Neural cell (in vitro differentiated cells): ENCODE data around the gene PLXDC1. TPM values are rescaled to one million over a fixed set of nuclear protein-coding genes. Genes with fewer than 3 reads are reported as not detected.

Source experiments
- H2AFZ ChIP-seq: fragments of 200-600, 300-800 bp; sonication (generic), shearing (Covaris generic); 2 replicates; pipeline ENCODE4 v1.6.0; 2014; ENCODE audit warnings: low read depth, mild to moderate bottlenecking, antibody characterized with exemption, low read length, moderate library complexity
- H3F3A ChIP-seq: fragments of 200-600 bp; shearing (Covaris generic); 2 replicates; pipeline ENCODE4 v1.6.1; 2016; ENCODE audit warnings: mild to moderate bottlenecking, moderate library complexity, mixed read lengths, antibody characterized with exemption, low read length; ENCODE audit not compliant: insufficient read depth, poor library complexity, severe bottlenecking
- H3K27ac ChIP-seq: fragments of 200-600, 300-800 bp; sonication (generic), shearing (Covaris generic); 2 replicates; pipeline ENCODE4 v1.5.1; 2014; ENCODE audit warnings: mild to moderate bottlenecking, low read length, moderate library complexity
- H3K27me3 ChIP-seq: fragments of 300-800, 200-600 bp; sonication (generic), shearing (Covaris generic); 2 replicates; pipeline ENCODE4 v1.6.0; 2014; ENCODE audit warnings: mild to moderate bottlenecking, low read depth, low read length, moderate library complexity; ENCODE audit not compliant: insufficient read depth
- H3K36me3 ChIP-seq: fragments of 300-800, 200-600 bp; sonication (generic), shearing (Covaris generic); 2 replicates; pipeline ENCODE4 v1.5.1; 2014; ENCODE audit warnings: mild to moderate bottlenecking, antibody characterized with exemption, low read length, moderate library complexity; ENCODE audit not compliant: insufficient read depth
- H3K4me2 ChIP-seq: fragments of 300-800, 200-600 bp; sonication (generic), shearing (Covaris generic); 2 replicates; pipeline ENCODE4 v1.6.0; 2014; ENCODE audit warnings: mild to moderate bottlenecking, low read length
- H3K4me3 ChIP-seq: fragments of 300-800, 200-600 bp; sonication (generic), shearing (Covaris generic); 2 replicates; pipeline ENCODE4 v1.5.1; 2014; ENCODE audit warnings: mild to moderate bottlenecking, low read length, moderate library complexity
- H3K79me2 ChIP-seq: fragments of 200-600 bp; shearing (Covaris generic); replicated peaks from 2 replicates; pipeline ENCODE4 v1.6.0; 2014; ENCODE audit warnings: mild to moderate bottlenecking, low read length, moderate library complexity; ENCODE audit not compliant: insufficient read depth
- H3K9ac ChIP-seq: fragments of 300-800, 200-600 bp; sonication (generic), shearing (Covaris generic); 2 replicates; pipeline ENCODE4 v1.6.1; 2016; ENCODE audit warnings: mild to moderate bottlenecking, low read length, mixed read lengths
- H3K9me2 ChIP-seq: fragments of 200-600 bp; shearing (Covaris generic); 2 replicates; pipeline ENCODE4 v1.6.1; 2016; ENCODE audit warnings: mild to moderate bottlenecking, low read length, mixed read lengths; ENCODE audit not compliant: insufficient read depth
- H3K9me3 ChIP-seq: fragments of 200-600, 300-800 bp; sonication (generic), shearing (Covaris generic); 2 replicates; pipeline ENCODE4 v1.6.1; 2016; ENCODE audit warnings: mild to moderate bottlenecking, mixed run types, low read length, moderate library complexity, mixed read lengths
- H4K20me1 ChIP-seq: fragments of 200-600 bp; shearing (Covaris generic); 2 replicates; pipeline ENCODE4 v1.6.1; 2016; ENCODE audit warnings: mild to moderate bottlenecking, mixed run types; ENCODE audit not compliant: insufficient read depth
- EP300 ChIP-seq: fragments of 450-650 bp; conservative IDR thresholded peaks from 2 replicates; pipeline ENCODE4 v1.6.1; 2014; ENCODE audit warnings: antibody characterized with exemption, mild to moderate bottlenecking, moderate library complexity; ENCODE audit not compliant: poor library complexity, severe bottlenecking
- EZH2 ChIP-seq: fragments of 200-600, 300-800 bp; shearing (Covaris generic), sonication (generic); IDR thresholded peaks from 2 replicates; pipeline ENCODE4 v1.6.1; 2014; ENCODE audit warnings: antibody characterized with exemption, low read length, borderline replicate concordance, mild to moderate bottlenecking; ENCODE audit not compliant: insufficient read depth, poor library complexity, severe bottlenecking
- MXI1 ChIP-seq: fragments of 450-650 bp; conservative IDR thresholded peaks from 2 replicates; pipeline ENCODE4 v1.6.1; 2014; ENCODE audit warnings: antibody characterized with exemption, mild to moderate bottlenecking; ENCODE audit not compliant: poor library complexity, severe bottlenecking
- POLR2AphosphoS5 ChIP-seq: IDR thresholded peaks from 2 replicates; pipeline ENCODE4 v1.6.1; 2012
- RAD21 ChIP-seq: fragments of 450-650 bp; conservative IDR thresholded peaks from 2 replicates; pipeline ENCODE4 v1.6.1; 2014; ENCODE audit warnings: antibody characterized with exemption, mild to moderate bottlenecking, moderate library complexity
- SMC3 ChIP-seq: fragments of 450-650 bp; conservative IDR thresholded peaks from 2 replicates; pipeline ENCODE4 v1.6.1; 2014; ENCODE audit warnings: antibody characterized with exemption, mild to moderate bottlenecking, moderate library complexity; ENCODE audit not compliant: poor library complexity
- TAF1 ChIP-seq: IDR thresholded peaks from 2 replicates; pipeline ENCODE4 v1.6.1; 2012; ENCODE audit warnings: low read depth
- polyA plus RNA-seq: library from polyadenylated mRNA; depleted of rRNA; stranded (reverse); fragments of >200 nt; gene quantifications from 2 replicates; pipeline ENCODE4 v1.2.3, GENCODE V29; 2014
- TF ChIP-seq, protein P1 (sequence below): fragments of 450-650 bp; IDR thresholded peaks from 2 replicates; pipeline ENCODE4 v1.5.1; 2014; ENCODE audit warnings: antibody characterized with exemption, mild to moderate bottlenecking, moderate library complexity; ENCODE audit not compliant: poor library complexity, severe bottlenecking
- TF ChIP-seq, protein P2 (sequence below): IDR thresholded peaks from 2 replicates; pipeline ENCODE4 v1.6.1; 2012; ENCODE audit warnings: borderline replicate concordance

Gene PLXDC1
- polyA plus RNA-seq, 1 donor from 2014 or later: 10.0 TPM

DNA sequence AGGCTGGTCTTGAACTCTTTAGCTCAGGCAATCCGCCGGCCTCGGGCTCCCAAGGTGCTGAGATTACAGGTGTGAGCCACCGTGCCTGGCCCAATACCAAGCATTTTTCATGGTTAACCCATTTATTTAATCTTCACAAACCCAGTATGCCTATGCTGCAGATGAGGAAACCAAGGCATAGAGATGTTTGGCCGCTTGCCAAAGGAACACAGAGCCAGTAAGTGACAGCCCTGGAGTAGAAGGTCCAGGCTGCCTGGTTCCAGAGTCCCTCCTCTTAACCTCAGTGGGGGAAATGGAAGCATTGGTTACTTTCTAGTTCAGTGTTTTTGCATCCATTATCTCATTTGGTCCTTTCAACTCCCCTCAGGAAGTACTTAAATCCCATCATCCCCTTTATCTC, 29.9 kb upstream of the PLXDC1 start:
- TF ChIP-seq, protein P1, sequence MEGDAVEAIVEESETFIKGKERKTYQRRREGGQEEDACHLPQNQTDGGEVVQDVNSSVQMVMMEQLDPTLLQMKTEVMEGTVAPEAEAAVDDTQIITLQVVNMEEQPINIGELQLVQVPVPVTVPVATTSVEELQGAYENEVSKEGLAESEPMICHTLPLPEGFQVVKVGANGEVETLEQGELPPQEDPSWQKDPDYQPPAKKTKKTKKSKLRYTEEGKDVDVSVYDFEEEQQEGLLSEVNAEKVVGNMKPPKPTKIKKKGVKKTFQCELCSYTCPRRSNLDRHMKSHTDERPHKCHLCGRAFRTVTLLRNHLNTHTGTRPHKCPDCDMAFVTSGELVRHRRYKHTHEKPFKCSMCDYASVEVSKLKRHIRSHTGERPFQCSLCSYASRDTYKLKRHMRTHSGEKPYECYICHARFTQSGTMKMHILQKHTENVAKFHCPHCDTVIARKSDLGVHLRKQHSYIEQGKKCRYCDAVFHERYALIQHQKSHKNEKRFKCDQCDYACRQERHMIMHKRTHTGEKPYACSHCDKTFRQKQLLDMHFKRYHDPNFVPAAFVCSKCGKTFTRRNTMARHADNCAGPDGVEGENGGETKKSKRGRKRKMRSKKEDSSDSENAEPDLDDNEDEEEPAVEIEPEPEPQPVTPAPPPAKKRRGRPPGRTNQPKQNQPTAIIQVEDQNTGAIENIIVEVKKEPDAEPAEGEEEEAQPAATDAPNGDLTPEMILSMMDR: no peak
- TF ChIP-seq, protein P2, sequence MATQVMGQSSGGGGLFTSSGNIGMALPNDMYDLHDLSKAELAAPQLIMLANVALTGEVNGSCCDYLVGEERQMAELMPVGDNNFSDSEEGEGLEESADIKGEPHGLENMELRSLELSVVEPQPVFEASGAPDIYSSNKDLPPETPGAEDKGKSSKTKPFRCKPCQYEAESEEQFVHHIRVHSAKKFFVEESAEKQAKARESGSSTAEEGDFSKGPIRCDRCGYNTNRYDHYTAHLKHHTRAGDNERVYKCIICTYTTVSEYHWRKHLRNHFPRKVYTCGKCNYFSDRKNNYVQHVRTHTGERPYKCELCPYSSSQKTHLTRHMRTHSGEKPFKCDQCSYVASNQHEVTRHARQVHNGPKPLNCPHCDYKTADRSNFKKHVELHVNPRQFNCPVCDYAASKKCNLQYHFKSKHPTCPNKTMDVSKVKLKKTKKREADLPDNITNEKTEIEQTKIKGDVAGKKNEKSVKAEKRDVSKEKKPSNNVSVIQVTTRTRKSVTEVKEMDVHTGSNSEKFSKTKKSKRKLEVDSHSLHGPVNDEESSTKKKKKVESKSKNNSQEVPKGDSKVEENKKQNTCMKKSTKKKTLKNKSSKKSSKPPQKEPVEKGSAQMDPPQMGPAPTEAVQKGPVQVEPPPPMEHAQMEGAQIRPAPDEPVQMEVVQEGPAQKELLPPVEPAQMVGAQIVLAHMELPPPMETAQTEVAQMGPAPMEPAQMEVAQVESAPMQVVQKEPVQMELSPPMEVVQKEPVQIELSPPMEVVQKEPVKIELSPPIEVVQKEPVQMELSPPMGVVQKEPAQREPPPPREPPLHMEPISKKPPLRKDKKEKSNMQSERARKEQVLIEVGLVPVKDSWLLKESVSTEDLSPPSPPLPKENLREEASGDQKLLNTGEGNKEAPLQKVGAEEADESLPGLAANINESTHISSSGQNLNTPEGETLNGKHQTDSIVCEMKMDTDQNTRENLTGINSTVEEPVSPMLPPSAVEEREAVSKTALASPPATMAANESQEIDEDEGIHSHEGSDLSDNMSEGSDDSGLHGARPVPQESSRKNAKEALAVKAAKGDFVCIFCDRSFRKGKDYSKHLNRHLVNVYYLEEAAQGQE: no peak
- TF ChIP-seq EP300: no peak
- TF ChIP-seq RAD21: no peak
- no peak for TF ChIP-seq EZH2
- TF ChIP-seq SMC3: no peak
- no peak for TF ChIP-seq POLR2AphosphoS5
- no peak for TF ChIP-seq MXI1
- TF ChIP-seq TAF1: no peak
- H2AFZ ChIP-seq: no peak overlapping the region
- no peaks in the 10 kb centered on the region for H3K9me2 ChIP-seq
- H3K4me3 ChIP-seq: no peak overlapping the region
- H3K36me3 ChIP-seq: no peaks in the 10 kb centered on the region
- no peaks in the 10 kb centered on the region for H3K79me2 ChIP-seq
- H4K20me1 ChIP-seq: no peaks in the 10 kb centered on the region
- H3K4me2 ChIP-seq: no peak overlapping the region
- no peaks in the 10 kb centered on the region for H3K27me3 ChIP-seq
- H3K9me3 ChIP-seq: no peaks in the 10 kb centered on the region
- no peak overlapping the region for H3K27ac ChIP-seq
- H3F3A ChIP-seq: no peaks in the 10 kb centered on the region
- no peak overlapping the region for H3K9ac ChIP-seq

DNA sequence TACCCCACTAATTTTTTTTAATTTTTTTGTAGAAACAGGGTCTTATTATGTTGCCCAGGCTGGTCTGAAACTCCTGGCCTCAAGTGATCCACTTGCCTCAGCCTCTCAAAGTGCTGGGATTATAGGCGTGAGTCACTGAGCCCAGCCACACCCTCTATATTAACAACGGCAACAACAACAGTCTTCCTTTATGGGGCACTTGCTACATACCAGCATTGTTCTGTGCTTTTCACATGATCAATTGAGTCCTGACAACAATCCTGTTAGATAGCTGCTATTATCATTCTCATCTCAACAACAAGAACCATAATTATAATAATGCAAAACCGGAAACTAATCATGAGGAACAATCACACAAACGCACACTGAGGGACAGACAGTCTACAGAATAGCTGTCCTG, 27.1 kb upstream of the PLXDC1 start:
- TF ChIP-seq TAF1 (no peak), SMC3 (no peak), POLR2AphosphoS5 (no peak), RAD21 (no peak), EP300 (no peak), EZH2 (no peak), MXI1 (no peak)
- TF ChIP-seq, protein P1: no peak
- TF ChIP-seq, protein P2: no peak
- no peaks in the 10 kb centered on the region for H3K27me3 ChIP-seq
- H3K9me2 ChIP-seq: no peaks in the 10 kb centered on the region
- H3K79me2 ChIP-seq: no peaks in the 10 kb centered on the region
- H3K4me2 ChIP-seq: no peak overlapping the region
- H3K36me3 ChIP-seq: peaks cover 10% of the 10 kb centered on the region
- no peak overlapping the region for H3K27ac ChIP-seq
- no peak overlapping the region for H3K4me3 ChIP-seq
- H3K9ac ChIP-seq: no peak overlapping the region
- no peak overlapping the region for H2AFZ ChIP-seq
- no peaks in the 10 kb centered on the region for H3K9me3 ChIP-seq
- H3F3A ChIP-seq: no peaks in the 10 kb centered on the region
- H4K20me1 ChIP-seq: no peaks in the 10 kb centered on the region
